GM23338 (cell line): ENCODE results near the gene DUS3L. TPM values are rescaled to one million over a fixed set of nuclear protein-coding genes. Genes with fewer than 3 reads are reported as not detected.

Experiments
- ATAC-seq: fragments of 200-7000 bp; cut with Tn5 transposase; 3 replicates; pipeline ENCODE4 v1.9.1; 2020
- DNase-seq: peaks from one replicate; pipeline ENCODE4 v3.0.0-alpha.2; 2015; ENCODE audit warnings: low spot score
- H2AFZ ChIP-seq: fragments of 200-600 bp; sonication (generic); 2 replicates; pipeline ENCODE4 v1.8.0; 2016; ENCODE audit warnings: antibody characterized with exemption, mild to moderate bottlenecking, moderate library complexity
- H3F3A ChIP-seq: fragments of 200-600 bp; sonication (generic); replicated peaks from 2 replicates; pipeline ENCODE4 v1.8.0; 2017; ENCODE audit warnings: antibody characterized with exemption, mixed run types, low read depth
- H3K27ac ChIP-seq: fragments of 200-600 bp; sonication (generic); 2 replicates; pipeline ENCODE4 v1.6.1; 2016; ENCODE audit warnings: low read depth
- H3K27me3 ChIP-seq: fragments of 200-600 bp; sonication (generic); 2 replicates; pipeline ENCODE4 v1.8.0; 2016; ENCODE audit warnings: mild to moderate bottlenecking, mixed run types, moderate library complexity; ENCODE audit not compliant: insufficient read depth
- H3K36me3 ChIP-seq: fragments of 200-600 bp; sonication (generic); 2 replicates; pipeline ENCODE4 v1.8.0; 2016; ENCODE audit warnings: mild to moderate bottlenecking; ENCODE audit not compliant: insufficient read depth
- H3K4me1 ChIP-seq: fragments of 200-600 bp; sonication (generic); 2 replicates; pipeline ENCODE4 v1.8.0; 2016; ENCODE audit warnings: mild to moderate bottlenecking, moderate library complexity; ENCODE audit not compliant: insufficient read depth
- H3K4me2 ChIP-seq: fragments of 200-600 bp; sonication (generic); 2 replicates; pipeline ENCODE4 v1.7.1; 2017; ENCODE audit warnings: mixed run types
- H3K4me3 ChIP-seq: fragments of 200-600 bp; sonication (generic); 2 replicates; pipeline ENCODE4 v1.6.1; 2016; ENCODE audit warnings: mixed run types
- H3K79me2 ChIP-seq: fragments of 200-600 bp; sonication (generic); replicated peaks from 2 replicates; pipeline ENCODE4 v1.8.0; 2017; ENCODE audit warnings: mild to moderate bottlenecking; ENCODE audit not compliant: insufficient read depth
- H3K9me2 ChIP-seq: fragments of 200-600 bp; sonication (generic); 2 replicates; pipeline ENCODE4 v1.8.0; 2017; ENCODE audit not compliant: insufficient read depth
- H4K20me1 ChIP-seq: fragments of 200-600 bp; sonication (generic); replicated peaks from 2 replicates; pipeline ENCODE4 v1.8.0; 2017; ENCODE audit warnings: mild to moderate bottlenecking; ENCODE audit not compliant: insufficient read depth
- H3K27ac Mint-ChIP-seq: 2 replicates; pipeline ENCODE4 v1.8.0; 2020; ENCODE audit warnings: inconsistent platforms, mild to moderate bottlenecking, moderate library complexity, mixed read lengths
- H3K27me3 Mint-ChIP-seq: 3 replicates; pipeline ENCODE4 v1.8.0; 2022; ENCODE audit warnings: low read depth, mild to moderate bottlenecking, moderate library complexity, mixed read lengths, inconsistent platforms; ENCODE audit not compliant: insufficient read depth, poor library complexity
- H3K36me3 Mint-ChIP-seq: 3 replicates; pipeline ENCODE4 v1.8.0; 2021; ENCODE audit warnings: low read depth, mild to moderate bottlenecking, inconsistent platforms, moderate library complexity, mixed read lengths
- H3K4me1 Mint-ChIP-seq: 3 replicates; pipeline ENCODE4 v1.8.0; 2020; ENCODE audit warnings: mild to moderate bottlenecking, inconsistent platforms, mixed read lengths
- H3K4me3 Mint-ChIP-seq: 3 replicates; pipeline ENCODE4 v1.8.0; 2021; ENCODE audit warnings: moderate library complexity, mild to moderate bottlenecking, inconsistent platforms, mixed read lengths
- H3K9me3 Mint-ChIP-seq: 3 replicates; pipeline ENCODE4 v1.8.0; 2020; ENCODE audit warnings: moderate library complexity, mild to moderate bottlenecking, inconsistent platforms, mixed read lengths
- CREB1 ChIP-seq: fragments of 250-450 bp; sonication (Bioruptor Pico); IDR thresholded peaks from 2 replicates; pipeline ENCODE4 v1.5.0; 2020; ENCODE audit warnings: low read depth, mild to moderate bottlenecking, moderate library complexity
- CTCF ChIP-seq, 2 experiments: fragments of 200-600 bp in 1 of 2; sonication (generic) in 1 of 2; conservative IDR thresholded peaks; 2 replicates each; pipeline versions ENCODE4 v1.5.1 to v1.6.1; 2016 to 2017; ENCODE audit warnings: antibody characterized with exemption in 2 of 2, low read depth in 2 of 2, mild to moderate bottlenecking in 2 of 2, moderate library complexity in 1 of 2
- ETS1 ChIP-seq: IDR thresholded peaks from 2 replicates; pipeline ENCODE4 v1.6.1; 2016; ENCODE audit warnings: antibody characterized with exemption
- EZH2 ChIP-seq: fragments of 200-600 bp; sonication (generic); IDR thresholded peaks from one replicate; pipeline ENCODE4 v1.8.0; 2017; ENCODE audit warnings: antibody characterized with exemption, mild to moderate bottlenecking, low read depth; ENCODE audit not compliant: unreplicated experiment
- EZH2phosphoT487 ChIP-seq: fragments of 200-600 bp; sonication (generic); IDR thresholded peaks from one replicate; pipeline ENCODE4 v1.8.1; 2018; ENCODE audit warnings: antibody characterized with exemption; ENCODE audit not compliant: unreplicated experiment
- JUNB ChIP-seq: IDR thresholded peaks from one replicate; pipeline ENCODE4 v1.6.1; 2016; ENCODE audit warnings: antibody characterized with exemption; ENCODE audit not compliant: unreplicated experiment
- NANOG ChIP-seq: IDR thresholded peaks from 2 replicates; pipeline ENCODE4 v1.6.1; 2016; ENCODE audit warnings: antibody characterized with exemption, borderline replicate concordance
- POLR2AphosphoS5 ChIP-seq: IDR thresholded peaks from 2 replicates; pipeline ENCODE4 v1.6.1; 2016; ENCODE audit warnings: antibody characterized with exemption, low read depth
- REST ChIP-seq: IDR thresholded peaks from one replicate; pipeline ENCODE4 v1.6.1; 2018; ENCODE audit warnings: antibody characterized with exemption; ENCODE audit not compliant: unreplicated experiment
- STAT1 ChIP-seq: IDR thresholded peaks from one replicate; pipeline ENCODE4 v1.6.1; 2016; ENCODE audit warnings: antibody characterized with exemption; ENCODE audit not compliant: unreplicated experiment
- ZNF114 ChIP-seq: fragments of 250-450 bp; sonication (Bioruptor Pico); IDR thresholded peaks from 2 replicates; pipeline ENCODE4 v1.5.0; 2020; ENCODE audit warnings: mild to moderate bottlenecking, moderate library complexity
- ZNF331 ChIP-seq: fragments of 250-450 bp; sonication (Bioruptor Pico); IDR thresholded peaks from 2 replicates; pipeline ENCODE4 v1.5.0; 2020; ENCODE audit warnings: low read depth, mild to moderate bottlenecking, moderate library complexity
- ZNF462 ChIP-seq: fragments of 250-450 bp; sonication (Bioruptor Pico); IDR thresholded peaks from 2 replicates; pipeline ENCODE4 v1.5.0; 2020; ENCODE audit warnings: mild to moderate bottlenecking, moderate library complexity
- polyA plus RNA-seq: library from polyadenylated mRNA; unstranded; fragments of >200 nt; fragmentation: Nextera tagmentation; extraction: Ambion mirVana; gene quantifications from 2 replicates; pipeline ENCODE4 v1.2.1, GENCODE V29; 2016
- total RNA-seq: library from RNA; depleted of rRNA; stranded (reverse); fragments of >200 nt; shearing (Covaris generic); gene quantifications from 2 replicates; pipeline ENCODE4 v1.2.3, GENCODE V29; 2014

The DUS3L gene
- total and polyA plus RNA-seq, 2 experiments from 2014 or later: 26.2 to 53.0 TPM

DNA sequence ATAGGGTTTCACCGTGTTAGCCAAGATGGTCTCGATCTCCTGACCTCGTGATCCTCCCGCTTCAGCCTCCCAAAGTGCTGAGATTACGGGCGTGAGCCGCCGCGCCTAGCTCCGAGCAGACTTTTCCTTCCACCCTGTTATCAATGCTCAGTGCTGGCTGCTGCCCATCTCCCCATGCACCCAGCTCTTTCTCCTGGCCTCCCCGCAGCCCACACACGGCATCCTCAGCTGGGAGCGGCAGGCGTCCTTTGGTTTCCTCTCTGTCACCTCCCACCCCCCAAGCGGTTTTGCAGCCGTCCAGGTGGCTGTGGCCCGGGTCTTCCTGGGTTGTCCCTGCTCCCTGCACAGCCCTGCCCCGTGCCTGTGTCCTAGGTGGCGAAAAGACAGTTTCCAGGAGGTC lies 18.5 kb downstream of the DUS3L start:
- Histone ChIP-seq H3K9me2 (peaks cover 5% of the 10 kb centered on the region; the same call in 1 of the 2 replicates), H3K27ac (no peak overlapping the region), H2AFZ (peak overlapping the region; percentile 86), H3F3A (no peaks in the 10 kb centered on the region), H3K4me3 (no peak overlapping the region), H3K4me2 (no peak overlapping the region), H3K4me1 (no peaks in the 10 kb centered on the region), H3K36me3 (no peaks in the 10 kb centered on the region), H4K20me1 (no peaks in the 10 kb centered on the region), H3K79me2 (no peaks in the 10 kb centered on the region), H3K27me3 (no peaks in the 10 kb centered on the region)
- H3K4me1 Mint-ChIP-seq: peaks cover 2% of the 10 kb centered on the region; the same call in 1 of the 3 replicates
- DNase-seq (no peak), ATAC-seq (no peak)
- H3K4me3 Mint-ChIP-seq: no peak overlapping the region
- H3K36me3 Mint-ChIP-seq: no peaks in the 10 kb centered on the region
- H3K27ac Mint-ChIP-seq: no peak overlapping the region
- no peak for TF ChIP-seq POLR2AphosphoS5
- no peak for TF ChIP-seq CREB1 (CRISPR knock-in tag)
- no peak for TF ChIP-seq NANOG
- TF ChIP-seq ZNF331 (CRISPR knock-in tag): no peak
- TF ChIP-seq STAT1: no peak
- no peak for TF ChIP-seq JUNB
- no peak for TF ChIP-seq ETS1
- no peak for TF ChIP-seq ZNF114
- no peak for TF ChIP-seq EZH2
- no peak for TF ChIP-seq REST
- no peak for TF ChIP-seq EZH2phosphoT487
- TF ChIP-seq ZNF462 (CRISPR knock-in tag): no peak
- TF ChIP-seq CTCF (conservative IDR thresholded peaks at IDR 0.05; ENCODE audit: low read depth in 2 of 2): no peak
- peaks cover 7% of the 10 kb centered on the region; the same call in 1 of the 3 replicates for H3K9me3 Mint-ChIP-seq
- H3K27me3 Mint-ChIP-seq: peaks cover 6% of the 10 kb centered on the region
